Measurements from ENCODE around the gene DENND4B.
"Not testable (repeated sequence)": the region's sequence is repeated elsewhere in the genome, so short reads cannot be mapped to it uniquely, and the experiment has no call there.

DENND4B gene, protein sequence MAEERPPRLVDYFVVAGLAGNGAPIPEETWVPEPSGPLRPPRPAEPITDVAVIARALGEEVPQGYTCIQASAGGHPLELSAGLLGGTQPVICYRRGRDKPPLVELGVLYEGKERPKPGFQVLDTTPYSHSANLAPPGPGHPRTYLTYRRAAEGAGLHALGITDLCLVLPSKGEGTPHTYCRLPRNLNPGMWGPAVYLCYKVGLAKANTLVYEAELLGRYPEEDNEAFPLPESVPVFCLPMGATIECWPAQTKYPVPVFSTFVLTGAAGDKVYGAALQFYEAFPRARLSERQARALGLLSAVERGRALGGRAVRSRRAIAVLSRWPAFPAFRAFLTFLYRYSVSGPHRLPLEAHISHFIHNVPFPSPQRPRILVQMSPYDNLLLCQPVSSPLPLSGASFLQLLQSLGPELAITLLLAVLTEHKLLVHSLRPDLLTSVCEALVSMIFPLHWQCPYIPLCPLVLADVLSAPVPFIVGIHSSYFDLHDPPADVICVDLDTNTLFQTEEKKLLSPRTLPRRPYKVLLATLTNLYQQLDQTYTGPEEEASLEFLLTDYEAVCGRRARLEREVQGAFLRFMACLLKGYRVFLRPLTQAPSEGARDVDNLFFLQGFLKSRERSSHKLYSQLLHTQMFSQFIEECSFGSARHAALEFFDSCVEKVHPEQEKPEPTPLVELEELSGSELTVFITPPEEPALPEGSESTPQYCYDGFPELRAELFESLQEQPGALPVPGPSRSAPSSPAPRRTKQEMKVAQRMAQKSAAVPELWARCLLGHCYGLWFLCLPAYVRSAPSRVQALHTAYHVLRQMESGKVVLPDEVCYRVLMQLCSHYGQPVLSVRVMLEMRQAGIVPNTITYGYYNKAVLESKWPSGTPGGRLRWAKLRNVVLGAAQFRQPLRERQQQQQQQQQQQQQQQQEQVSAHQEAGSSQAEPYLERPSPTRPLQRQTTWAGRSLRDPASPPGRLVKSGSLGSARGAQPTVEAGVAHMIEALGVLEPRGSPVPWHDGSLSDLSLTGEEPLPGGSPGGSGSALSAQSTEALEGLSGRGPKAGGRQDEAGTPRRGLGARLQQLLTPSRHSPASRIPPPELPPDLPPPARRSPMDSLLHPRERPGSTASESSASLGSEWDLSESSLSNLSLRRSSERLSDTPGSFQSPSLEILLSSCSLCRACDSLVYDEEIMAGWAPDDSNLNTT (N-terminal part only)

GRCh38 chr1:153946622-153947241, at the start of gene DENND4B:
Gene DENND4B (minus strand): TSS chr1:153946718. CDS start chr1:153944374, 2,344 bp downstream.
- DNase-seq (ENCODE audit: low read depth) = peak; percentile 79

- no peak for DNase-seq (ENCODE audit: low read depth)
Observed at GRCh38 chr1:153995640-153996039, 49.1 kb upstream of the DENND4B start.

DNA sequence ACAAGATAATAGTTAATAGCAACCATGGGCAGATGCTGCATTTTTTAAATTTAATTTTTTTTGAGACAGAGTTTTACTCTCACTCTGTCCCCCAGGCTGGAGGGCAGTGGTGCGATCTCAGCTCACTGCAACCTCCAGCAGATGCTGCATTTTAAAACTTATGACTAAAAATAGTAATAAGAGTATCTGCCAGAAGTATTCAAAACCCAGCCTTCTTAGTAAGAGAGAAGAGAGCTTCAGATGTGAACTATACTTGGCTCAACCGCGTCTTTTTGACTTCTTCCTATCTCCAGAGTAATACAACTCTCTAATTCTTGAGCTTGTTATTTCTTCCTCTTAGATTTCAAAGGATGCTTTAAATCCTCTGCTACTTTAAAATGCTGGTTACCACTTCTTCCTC, 48.7 kb upstream of the DENND4B start:
- DNase-seq (ENCODE audit: low read depth) = no peak

- DNase-seq (ENCODE audit: low read depth) = no peak
Observed at GRCh38 chr1:153991806-153992205, 45.3 kb upstream of the DENND4B start.

GRCh38 chr1:153991151-153991630, 44.7 kb upstream of the DENND4B start:
- no peak for DNase-seq (ENCODE audit: low read depth)

DNA sequence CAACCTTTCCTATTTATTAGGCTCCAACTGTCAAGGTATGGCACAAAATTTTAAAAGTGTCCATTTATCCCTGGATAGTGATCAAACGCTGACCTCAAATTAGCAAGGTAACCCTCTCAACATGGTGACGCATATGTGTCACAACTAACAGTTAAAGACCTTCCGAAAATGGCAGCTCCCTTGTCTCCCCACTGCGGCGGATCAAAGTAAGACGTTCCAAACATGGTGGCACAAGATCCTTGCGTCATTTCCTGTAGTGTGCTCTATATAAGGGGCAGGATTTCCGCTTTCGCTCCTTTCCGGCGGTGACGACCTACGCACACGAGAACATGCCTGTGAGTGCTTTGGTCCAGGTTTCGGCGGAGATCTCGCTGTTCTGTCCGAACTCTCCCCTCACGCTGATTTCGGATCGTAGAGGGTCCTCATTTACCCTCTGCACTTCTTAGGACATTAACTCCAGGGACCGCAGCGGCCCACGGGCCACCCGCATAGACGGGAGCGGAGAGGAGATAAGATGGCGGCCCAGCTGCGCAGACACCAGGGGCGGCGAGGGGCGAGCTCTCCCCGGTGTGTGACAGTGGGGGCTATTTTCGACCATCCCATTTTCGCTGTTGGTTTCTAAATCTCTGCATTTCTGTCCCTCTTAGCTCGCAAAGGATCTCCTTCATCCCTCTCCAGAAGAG, 44.1 kb upstream of the DENND4B start, which contains the start of gene RPS27:
RPS27 (plus strand) TSS at position 295 of the 683 bp plus-strand sequence; CDS start at position 330, 35 bp downstream.
- peak; percentile 98 for DNase-seq (ENCODE audit: low read depth)

GRCh38 chr1:153987621-153988020, 41.1 kb upstream of the DENND4B start:
- no peak for DNase-seq (ENCODE audit: low read depth)

- peak; percentile 91 for DNase-seq (ENCODE audit: low read depth)
Observed at GRCh38 chr1:153985941-153986761, 39.6 kb upstream of the DENND4B start, which contains the start of gene RAB13. Gene RAB13 (minus strand): TSS chr1:153986339. CDS start chr1:153986236, 103 bp downstream.

DNA sequence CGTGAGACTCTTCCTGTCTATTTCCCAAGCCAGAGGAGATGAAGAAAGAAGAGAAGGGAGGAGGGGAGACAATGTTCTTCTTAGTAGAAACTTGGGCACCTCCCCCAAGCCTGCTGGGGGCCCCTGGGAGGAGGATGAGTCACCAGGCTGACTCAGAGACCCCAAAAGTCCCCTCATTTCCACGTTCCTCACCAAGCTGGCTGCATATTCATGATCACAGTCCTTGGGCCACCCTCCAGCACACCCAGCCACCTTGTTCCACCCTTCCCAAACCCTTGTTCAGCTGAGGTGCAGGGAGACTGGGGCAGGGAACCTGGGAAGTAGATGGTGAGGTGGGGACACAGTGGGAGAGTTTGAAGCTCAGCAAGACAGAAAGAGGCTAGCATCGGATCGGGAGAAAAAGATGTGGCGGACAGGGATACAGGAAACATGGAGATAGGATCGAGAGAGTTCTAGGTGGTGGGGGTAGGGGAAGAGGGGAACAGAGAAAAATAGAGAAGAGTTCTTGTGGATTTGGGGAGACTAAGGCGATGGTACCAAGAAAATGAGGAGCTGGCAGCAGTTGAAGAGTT, 38.9 kb upstream of the DENND4B start:
- peak; percentile 81 for DNase-seq (ENCODE audit: low read depth)

- no peak for DNase-seq (ENCODE audit: low read depth)
Observed at GRCh38 chr1:153984123-153984894, 37.8 kb upstream of the DENND4B start.

DNA sequence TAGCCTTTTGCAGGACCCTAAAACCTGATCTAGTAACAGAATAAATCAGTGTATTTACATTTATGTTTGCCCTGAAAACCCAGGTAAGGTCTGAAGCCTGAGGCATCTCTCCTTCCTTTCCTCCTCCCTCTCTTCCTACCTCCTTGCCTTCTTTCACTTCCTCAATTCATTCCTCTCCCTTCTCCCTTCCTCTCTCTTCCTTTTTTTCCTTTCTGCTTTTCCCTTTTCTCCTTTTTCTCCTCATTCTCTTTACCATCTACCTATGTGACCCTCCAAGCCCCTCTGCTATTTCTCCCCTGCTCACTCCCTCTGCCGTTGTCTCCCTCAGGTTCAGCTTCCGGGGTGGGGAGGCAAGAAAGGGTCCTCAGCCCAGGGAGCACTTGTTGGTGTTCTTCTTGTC, 35.2 kb upstream of the DENND4B start:
- DNase-seq (ENCODE audit: low read depth) = not testable (repeated sequence)

DNA sequence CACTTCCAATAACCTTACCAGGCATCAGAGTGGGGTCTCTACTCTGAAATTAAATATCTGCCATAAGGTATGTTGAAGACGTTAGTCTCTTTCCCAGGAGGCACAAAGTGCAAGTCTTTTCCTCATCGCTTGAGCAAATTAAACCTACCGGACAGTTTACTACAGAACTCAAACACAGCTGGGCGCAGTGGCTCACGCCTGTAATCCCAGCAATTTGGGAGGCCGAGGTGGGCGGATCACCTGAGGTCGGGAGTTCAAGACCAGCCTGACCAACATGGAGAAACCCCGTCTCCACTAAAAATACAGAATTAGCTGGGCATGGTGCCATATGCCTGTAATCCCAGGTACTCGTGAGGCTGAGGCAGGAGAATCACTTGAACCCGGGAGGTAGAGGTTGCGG, 32.6 kb upstream of the DENND4B start:
- DNase-seq (ENCODE audit: low read depth) = not testable (repeated sequence)

- peak; percentile 15 for DNase-seq (ENCODE audit: low read depth)
Observed at GRCh38 chr1:153978274-153978909, 31.9 kb upstream of the DENND4B start.

- DNase-seq (ENCODE audit: low read depth) = peak; percentile 86
Observed at GRCh38 chr1:153977250-153978240, 31.0 kb upstream of the DENND4B start, which contains the start of gene JTB. Gene JTB (minus strand): TSS chr1:153977674. CDS start chr1:153977252, 422 bp downstream.

DNA sequence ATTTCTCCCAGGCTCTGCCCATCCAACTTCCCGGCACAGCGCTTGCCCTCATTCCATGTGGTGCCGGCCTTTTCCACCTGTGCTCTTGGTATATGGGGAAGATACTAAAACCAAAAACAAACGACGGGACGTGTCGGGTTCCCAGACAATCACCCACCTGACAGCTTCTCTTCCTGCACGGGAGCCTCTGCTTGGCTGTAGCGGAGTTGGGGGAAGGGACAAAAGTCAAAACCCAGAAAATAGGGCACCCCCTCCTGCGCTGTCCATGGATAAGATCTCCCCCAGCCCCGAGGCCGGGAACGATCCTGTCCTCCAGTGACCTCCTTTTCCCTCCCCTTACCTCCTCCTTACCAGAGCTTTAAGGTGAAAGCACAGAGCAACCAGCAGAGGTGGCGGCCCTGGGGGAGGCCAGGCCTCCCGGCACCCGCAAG, 30.3 kb upstream of the DENND4B start:
- no peak for DNase-seq (ENCODE audit: low read depth)

DNA sequence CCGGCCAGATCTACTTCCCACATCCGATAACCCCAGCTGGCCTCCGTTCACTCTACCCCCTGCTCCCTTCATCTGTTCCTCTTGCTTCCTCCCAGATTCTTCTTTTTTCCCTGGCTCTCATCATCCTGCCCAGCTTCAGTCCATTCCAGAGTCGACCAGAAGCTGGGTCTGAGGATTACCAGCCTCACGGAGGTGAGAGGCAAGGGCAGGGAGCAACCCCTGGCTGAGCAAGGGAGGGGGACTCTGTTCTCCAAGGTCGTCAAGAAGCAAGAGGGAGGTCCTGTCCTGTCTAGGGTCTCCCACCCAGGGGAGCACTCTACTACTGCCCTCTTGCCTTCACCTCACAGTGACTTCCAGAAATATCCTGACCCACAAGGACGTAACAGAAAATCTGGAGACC, 27.0 kb upstream of the DENND4B start:
- no peak for DNase-seq (ENCODE audit: low read depth)

DNA sequence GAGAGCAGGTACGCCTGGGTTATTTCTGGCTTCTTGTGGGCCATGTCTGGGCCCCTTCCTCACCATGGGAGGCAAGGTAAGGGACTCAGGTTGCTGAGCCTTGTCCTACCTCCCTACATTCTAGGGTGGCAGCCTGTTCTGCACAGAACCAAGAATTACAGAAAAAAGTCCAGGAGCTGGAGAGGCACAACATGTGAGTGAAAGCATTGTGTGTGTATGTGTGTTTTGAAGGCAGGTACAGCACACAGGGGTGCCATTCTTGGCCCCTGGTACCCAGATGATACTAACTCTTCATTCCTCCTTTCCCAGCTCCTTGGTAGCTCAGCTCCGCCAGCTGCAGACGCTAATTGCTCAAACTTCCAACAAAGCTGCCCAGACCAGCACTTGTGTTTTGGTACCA, 26.6 kb upstream of the DENND4B start:
- no peak for DNase-seq (ENCODE audit: low read depth)

All from EH (cell line).